BE2C (cell line): Measurements from ENCODE around the gene TEX48. TPM values are rescaled to one million over a fixed set of nuclear protein-coding genes. Genes with fewer than 3 reads are reported as not detected.

Experiments used
- DNase-seq: peaks from one replicate; pipeline ENCODE4 v3.0.0-alpha.2; 2020
- H3K27me3 ChIP-seq: fragments of 250-450 bp; sonication (Bioruptor Pico); 2 replicates; pipeline ENCODE4 v1.5.1; 2020; ENCODE audit warnings: mild to moderate bottlenecking
- H3K36me3 ChIP-seq: fragments of 250-450 bp; sonication (Bioruptor Pico); 2 replicates; pipeline ENCODE4 v1.5.1; 2020; ENCODE audit warnings: mild to moderate bottlenecking
- H3K4me1 ChIP-seq: fragments of 250-450 bp; sonication (Bioruptor Pico); 2 replicates; pipeline ENCODE4 v1.5.1; 2020
- H3K4me3 ChIP-seq: 2 replicates; pipeline ENCODE4 v1.5.1; 2011; ENCODE audit warnings: low read depth, low read length
- H3K9me3 ChIP-seq: fragments of 250-450 bp; sonication (Bioruptor Pico); 2 replicates; pipeline ENCODE4 v1.5.1; 2020
- polyA plus RNA-seq: library from polyadenylated mRNA; unstranded; fragments of >200 nt; gene quantifications from one replicate; pipeline ENCODE4 v1.2.1, GENCODE V29; 2012; ENCODE audit warnings: low read depth, missing spikeins; ENCODE audit not compliant: insufficient read length, insufficient read depth
- TF ChIP-seq, protein P1 (sequence below): IDR thresholded peaks from 2 replicates; pipeline ENCODE4 v1.5.1; 2012; ENCODE audit warnings: mild to moderate bottlenecking, low read depth, low read length

The TEX48 gene, protein sequence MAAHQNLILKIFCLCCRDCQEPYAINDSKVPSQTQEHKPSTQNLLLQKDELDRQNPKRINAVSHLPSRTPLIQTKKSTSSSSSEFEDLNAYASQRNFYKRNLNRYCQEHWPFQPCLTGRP
- polyA plus RNA-seq = not detected

DNA sequence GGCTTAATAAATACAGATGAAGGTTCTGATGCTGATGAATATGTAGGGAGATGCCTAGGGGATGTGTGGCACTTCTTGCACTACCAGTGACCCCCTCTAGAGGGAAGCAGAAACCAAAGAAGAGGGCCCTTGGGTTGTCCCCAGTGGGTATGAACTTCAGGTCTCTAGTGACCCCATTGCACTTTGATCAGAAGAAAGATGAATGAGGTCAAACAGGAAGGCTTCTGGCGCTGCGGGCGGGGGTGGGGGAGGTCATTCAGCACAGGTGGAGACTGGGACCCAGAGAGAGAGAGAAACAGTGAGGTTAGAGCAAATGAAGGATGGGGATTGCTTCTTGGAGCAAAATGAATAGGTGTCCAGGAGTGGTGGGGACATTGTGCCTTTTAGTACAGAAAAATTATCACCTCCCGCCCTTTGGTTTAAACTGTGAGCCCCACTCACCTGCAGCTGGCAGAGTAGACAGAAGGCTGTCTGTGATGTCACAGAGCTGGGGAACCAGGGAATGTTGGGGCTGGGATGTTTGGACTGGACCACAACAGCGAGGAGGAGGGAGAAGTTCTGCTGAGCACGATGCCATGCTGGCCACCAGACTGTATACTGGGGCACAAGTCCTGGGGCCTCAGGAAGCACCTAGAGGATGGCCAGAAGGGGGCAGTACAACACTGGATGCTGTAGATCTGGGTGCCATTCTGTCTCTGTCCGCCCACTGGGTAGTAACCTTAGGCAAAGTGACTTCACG is at the start of gene TEX48:
TSS of gene TEX48 (minus strand) at position 599 of the 739 bp plus-strand sequence. CDS start 10,469 bp downstream, outside the sequence.
- H3K36me3 ChIP-seq = no peaks in the 10 kb centered on the region
- H3K4me3 ChIP-seq = no peak within 1 kb of the TSS
- DNase-seq = peak; percentile 60
- TF ChIP-seq, protein P1, sequence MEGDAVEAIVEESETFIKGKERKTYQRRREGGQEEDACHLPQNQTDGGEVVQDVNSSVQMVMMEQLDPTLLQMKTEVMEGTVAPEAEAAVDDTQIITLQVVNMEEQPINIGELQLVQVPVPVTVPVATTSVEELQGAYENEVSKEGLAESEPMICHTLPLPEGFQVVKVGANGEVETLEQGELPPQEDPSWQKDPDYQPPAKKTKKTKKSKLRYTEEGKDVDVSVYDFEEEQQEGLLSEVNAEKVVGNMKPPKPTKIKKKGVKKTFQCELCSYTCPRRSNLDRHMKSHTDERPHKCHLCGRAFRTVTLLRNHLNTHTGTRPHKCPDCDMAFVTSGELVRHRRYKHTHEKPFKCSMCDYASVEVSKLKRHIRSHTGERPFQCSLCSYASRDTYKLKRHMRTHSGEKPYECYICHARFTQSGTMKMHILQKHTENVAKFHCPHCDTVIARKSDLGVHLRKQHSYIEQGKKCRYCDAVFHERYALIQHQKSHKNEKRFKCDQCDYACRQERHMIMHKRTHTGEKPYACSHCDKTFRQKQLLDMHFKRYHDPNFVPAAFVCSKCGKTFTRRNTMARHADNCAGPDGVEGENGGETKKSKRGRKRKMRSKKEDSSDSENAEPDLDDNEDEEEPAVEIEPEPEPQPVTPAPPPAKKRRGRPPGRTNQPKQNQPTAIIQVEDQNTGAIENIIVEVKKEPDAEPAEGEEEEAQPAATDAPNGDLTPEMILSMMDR = peak; percentile 82
- peaks cover 9% of the 10 kb centered on the region; the same call in 1 of the 2 replicates for H3K27me3 ChIP-seq
- no peaks in the 10 kb centered on the region for H3K9me3 ChIP-seq
- H3K4me1 ChIP-seq = no peaks in the 10 kb centered on the region

DNA sequence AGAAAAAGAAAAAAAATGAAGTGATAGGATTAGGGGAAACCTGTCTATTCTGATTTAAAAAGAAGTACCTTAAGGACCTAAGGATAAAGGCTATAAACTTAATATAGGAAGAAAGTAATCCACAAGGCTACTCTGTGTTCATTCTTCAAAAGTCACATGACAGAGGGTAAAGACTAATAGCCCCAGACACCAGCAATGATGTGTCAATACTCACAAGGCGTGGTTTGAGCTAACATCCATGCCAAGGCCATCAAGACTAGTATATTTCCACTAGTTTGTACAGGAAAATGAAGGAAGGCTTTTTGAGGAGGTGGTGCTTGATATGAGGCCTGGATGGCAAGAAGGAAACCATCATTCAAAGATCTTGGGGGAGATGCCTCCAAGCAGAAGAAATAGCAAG is 49.7 kb upstream of the TEX48 start:
- TF ChIP-seq, protein P1 = no peak
- no peaks in the 10 kb centered on the region for H3K36me3 ChIP-seq
- DNase-seq = no peak
- no peaks in the 10 kb centered on the region for H3K9me3 ChIP-seq
- no peaks in the 10 kb centered on the region for H3K4me1 ChIP-seq
- no peaks in the 10 kb centered on the region for H3K27me3 ChIP-seq
- H3K4me3 ChIP-seq = no peak overlapping the region

DNA sequence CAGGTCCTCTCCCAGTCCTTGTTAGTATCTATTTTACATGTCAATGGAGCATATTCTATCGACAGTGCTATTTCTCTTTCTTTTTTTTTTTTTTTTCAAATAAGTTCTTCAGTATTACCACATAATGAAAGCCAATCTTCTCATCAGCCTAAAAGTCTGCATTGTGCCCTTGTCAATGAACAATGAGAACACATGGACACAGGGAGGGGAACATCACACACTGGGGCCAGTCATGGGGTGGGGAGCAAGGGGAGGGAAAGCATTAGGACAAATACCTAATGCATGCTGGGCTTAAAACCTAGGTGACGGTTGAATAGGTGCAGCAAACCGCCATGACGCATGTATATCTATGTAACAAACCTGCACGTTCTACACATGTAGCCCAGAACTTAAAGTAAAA is 47.7 kb upstream of the TEX48 start:
- Histone ChIP-seq H3K36me3 (no peaks in the 10 kb centered on the region), H3K27me3 (no peaks in the 10 kb centered on the region), H3K4me3 (no peak overlapping the region), H3K4me1 (no peaks in the 10 kb centered on the region), H3K9me3 (no peaks in the 10 kb centered on the region)
- no peak for DNase-seq
- TF ChIP-seq, protein P1 = no peak

DNA sequence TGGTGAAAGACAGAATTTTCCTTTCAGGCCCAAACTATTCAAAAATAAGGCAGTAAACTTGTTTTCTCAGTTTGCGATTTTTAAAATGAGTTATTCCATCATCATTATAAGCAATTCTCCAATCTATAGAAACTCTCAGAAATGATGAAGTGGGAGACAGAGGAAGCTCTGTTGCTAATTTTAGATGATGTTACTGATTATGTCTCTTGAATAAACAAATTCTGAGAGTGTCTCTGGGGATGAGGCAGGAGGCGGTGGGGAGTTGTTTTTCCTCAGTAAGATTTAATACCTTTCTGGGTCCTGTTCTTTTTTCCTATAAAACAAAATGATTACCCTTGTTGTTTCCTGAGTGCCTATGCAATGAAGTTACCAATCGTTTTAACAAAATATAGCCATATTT is 43.9 kb upstream of the TEX48 start:
- no peaks in the 10 kb centered on the region for H3K27me3 ChIP-seq
- no peaks in the 10 kb centered on the region for H3K4me1 ChIP-seq
- H3K36me3 ChIP-seq = no peaks in the 10 kb centered on the region
- no peak for DNase-seq
- TF ChIP-seq, protein P1 = no peak
- no peak overlapping the region for H3K4me3 ChIP-seq
- no peaks in the 10 kb centered on the region for H3K9me3 ChIP-seq

DNA sequence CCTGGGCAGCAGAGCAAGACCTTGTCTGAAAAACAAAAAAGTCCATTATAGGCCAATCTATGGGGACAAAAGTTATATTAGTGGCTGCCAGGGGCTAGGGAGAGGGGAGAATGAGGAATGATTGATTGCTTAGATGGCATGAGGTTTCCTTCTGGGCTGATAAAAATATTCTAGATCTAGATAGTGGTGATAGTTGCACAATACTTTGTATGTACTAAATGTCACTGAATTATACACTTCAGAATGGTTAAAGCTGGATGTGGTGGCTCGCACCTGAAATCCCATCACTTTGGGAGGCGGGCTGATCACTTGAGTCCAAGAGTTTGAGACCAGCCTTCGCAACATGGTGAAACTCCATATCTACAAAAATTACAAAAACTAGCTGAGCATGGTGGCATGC is 42.8 kb upstream of the TEX48 start:
- no peaks in the 10 kb centered on the region for H3K36me3 ChIP-seq
- no peak for DNase-seq
- H3K4me3 ChIP-seq = no peak overlapping the region
- no peaks in the 10 kb centered on the region for H3K9me3 ChIP-seq
- no peaks in the 10 kb centered on the region for H3K27me3 ChIP-seq
- no peaks in the 10 kb centered on the region for H3K4me1 ChIP-seq
- TF ChIP-seq, protein P1 = no peak

DNA sequence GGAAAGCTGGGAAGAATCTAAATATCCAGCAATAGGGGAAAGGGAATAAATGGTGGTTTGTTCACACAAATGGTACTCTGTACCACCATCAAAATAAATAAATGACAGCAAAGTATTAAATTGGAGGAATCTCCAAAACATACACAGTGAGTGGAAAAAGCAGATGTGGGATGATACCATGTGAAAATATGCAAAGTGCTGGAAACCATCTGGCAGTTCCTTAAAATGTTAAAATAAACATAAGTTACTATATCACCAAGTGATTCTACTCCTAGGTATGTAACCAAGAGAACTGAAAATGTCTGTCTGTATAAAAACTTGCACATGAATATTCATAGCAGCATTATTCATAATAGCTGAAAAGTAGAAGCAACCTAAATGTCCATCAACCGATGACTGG is 41.9 kb upstream of the TEX48 start:
- no peaks in the 10 kb centered on the region for H3K9me3 ChIP-seq
- H3K27me3 ChIP-seq = no peaks in the 10 kb centered on the region
- TF ChIP-seq, protein P1 = no peak
- DNase-seq = no peak
- no peaks in the 10 kb centered on the region for H3K36me3 ChIP-seq
- no peaks in the 10 kb centered on the region for H3K4me1 ChIP-seq
- no peak overlapping the region for H3K4me3 ChIP-seq
